Mucosa of gallbladder (tissue), 1 donor: ENCODE data around the gene PEMT. TPM values are rescaled to one million over a fixed set of nuclear protein-coding genes. Genes with fewer than 3 reads are reported as not detected.

ENCODE experiments used
- DNase-seq: peaks from one replicate; pipeline ENCODE4 v3.0.0-alpha.2; 2020; ENCODE audit warnings: low spot score
- total RNA-seq: library from RNA; stranded (reverse); gene quantifications from one replicate; pipeline ENCODE4 v1.2.1, GENCODE V29; 2021
- donor health status: DM: no; HTN: no; CAD: no.

Gene PEMT
- total RNA-seq, 1 donor from 2014 or later = 18.5 TPM

DNA sequence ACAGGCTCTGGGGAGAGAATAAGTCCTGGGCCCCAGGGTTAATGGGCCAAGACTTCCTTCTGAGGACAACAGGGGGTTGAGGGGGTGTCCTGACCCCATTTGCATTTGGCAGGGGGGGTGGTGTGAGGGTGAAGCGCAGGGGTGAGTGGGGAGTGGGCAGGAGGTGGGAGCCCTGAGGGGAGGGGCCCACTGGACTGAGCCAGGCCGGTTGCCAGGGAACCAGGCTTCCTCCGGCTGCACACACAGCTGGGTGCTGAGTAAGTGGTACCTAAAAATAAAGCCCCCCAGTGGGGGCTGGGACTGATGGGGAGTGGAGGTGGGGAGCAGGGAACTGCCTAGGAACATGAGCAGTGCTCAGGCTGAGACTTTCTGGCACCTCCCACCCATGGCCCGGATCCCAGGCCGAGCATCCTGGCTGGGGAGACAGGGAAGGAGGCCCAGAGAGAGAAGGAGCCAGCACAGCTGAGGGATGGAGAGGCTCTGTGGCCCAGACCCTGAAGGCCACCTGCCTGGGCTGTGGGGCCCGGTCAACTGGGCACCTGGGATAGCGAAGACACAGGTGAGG, 87.9 kb downstream of the PEMT start:
- no peak for DNase-seq

DNA sequence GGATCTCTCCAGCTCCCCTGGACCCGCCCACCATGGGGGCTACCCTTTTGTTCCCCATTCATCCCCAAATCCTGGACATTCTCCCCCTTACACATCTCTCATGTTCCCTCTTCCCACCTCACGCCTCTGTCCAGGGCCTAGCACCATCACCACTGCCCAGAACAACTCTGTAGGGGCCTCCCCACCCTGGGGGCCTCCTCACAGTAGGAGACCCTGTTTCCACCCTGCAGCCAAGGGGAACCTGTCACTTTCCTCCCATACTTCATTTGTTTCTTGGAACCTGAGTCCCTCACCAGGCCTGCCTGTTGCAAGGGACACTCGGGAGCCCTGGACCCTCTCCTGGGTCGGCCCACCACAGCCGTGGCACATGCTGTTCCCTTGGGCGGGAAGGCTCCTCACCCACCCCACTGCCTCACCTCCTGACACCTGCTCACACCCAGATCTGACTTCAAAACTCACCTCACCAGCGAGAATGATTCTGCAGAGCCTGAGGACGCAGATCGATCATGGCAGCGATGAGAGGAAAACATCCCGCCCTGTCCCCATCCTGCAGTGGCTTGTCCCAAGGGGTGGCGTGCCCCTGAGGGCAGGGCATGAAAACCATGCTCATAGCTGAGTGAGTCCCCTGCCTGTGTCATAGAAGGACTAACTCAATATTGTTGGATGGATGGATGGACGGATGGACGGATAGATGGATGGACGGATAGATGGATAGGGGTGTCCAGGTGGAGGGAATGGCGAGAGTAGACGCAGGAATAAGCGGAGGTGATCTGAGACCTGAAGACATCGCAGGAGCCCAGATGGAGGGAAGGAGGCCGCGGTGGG, 88.6 kb downstream of the PEMT start:
- no peak for DNase-seq

DNA sequence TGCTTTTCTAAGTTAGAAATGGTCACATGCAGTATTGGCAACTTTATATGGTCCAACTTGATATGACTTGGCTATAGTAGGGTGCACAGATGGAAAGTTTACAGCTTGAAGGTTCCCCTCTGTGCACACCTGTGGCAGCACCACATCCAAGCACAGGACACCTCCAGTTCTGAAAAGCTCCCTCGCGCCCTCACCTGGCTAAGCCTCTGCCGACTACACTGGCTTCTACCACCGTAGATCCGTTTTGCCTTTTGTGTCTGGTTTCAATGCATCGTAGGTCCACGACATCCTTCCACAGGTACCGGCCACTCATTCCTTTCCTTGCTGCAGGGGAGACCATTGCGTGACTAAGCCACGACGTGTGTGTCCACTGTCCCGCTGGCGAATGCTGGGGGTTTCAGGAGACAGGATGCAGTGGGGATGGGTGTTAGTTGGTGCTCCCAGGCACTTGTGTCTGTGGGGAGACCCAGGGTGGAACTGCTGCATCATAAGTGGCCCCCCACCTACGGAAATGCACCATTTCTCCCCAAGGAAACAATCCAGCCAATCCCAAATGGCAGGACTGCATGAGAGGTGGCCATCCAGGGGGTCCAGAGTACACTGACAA, 90.4 kb downstream of the PEMT start:
- DNase-seq = no peak

DNA sequence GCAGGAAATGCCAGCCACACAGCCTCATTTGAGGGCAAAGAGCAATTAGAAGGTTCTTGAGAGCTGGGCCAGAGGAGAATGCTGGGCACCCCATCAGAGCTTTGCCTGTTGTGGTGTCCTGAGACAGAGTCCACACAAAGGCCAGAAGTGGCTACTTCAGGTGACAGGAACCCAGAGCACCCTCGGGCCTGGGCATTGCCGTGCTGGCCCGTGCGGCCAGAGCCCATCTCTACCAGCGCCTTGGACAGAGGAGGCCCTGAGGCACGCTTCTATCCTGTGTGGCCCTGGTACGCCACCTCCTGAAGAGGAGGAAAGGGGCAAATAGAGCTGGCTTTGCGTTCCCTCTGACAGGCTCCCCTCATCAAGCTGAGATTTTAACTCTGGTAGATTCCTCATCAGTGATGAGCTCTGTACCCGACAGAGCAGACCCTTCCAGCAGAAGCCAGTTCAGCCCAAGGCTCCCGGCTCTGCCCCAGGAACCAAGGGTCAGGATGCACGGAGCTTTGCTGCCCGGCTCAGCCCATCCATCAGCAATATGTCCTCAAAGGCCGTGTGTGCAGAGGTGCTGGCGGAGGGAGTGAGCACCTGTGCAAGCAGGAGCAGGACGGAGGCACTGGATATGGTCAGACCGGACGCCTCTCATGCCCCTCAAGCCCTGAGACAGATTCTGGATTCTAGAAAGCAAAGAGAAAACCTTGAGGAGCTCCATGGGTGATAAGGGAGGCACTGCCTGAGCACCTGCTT, 91.9 kb downstream of the PEMT start:
- no peak for DNase-seq

DNA sequence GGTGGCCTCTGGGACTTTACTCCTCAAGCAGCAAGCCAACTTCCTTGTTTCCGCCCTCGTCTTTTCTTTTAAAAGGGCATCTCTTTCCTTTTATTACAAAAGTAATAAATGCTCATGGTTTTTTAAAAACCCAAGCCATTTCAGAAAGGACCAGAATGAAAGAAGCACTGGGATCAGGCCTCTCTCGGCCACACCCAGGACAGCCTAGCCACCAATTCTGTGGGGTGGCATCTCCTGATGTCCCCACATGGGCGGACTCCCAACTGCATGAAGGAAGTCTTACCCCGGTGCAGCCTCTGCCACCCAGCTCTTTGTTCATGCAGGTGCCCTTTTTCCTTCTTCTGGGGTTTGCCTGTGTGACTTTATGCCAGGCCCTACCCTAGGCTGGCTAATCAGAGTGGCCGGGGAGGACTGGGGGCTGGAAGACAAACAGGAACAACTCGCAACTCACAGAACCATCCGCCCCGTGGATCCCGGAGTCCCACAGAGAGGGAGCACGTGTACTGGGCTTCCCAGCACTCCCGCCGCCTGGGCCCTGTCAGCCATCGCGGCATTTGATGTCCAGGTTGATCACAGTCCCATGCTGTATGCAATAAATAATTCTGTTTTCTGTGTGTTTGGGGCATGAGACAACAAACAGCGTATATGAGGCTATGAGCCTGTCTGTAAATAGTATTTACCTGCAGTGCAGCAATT, 92.8 kb downstream of the PEMT start:
- no peak for DNase-seq

DNA sequence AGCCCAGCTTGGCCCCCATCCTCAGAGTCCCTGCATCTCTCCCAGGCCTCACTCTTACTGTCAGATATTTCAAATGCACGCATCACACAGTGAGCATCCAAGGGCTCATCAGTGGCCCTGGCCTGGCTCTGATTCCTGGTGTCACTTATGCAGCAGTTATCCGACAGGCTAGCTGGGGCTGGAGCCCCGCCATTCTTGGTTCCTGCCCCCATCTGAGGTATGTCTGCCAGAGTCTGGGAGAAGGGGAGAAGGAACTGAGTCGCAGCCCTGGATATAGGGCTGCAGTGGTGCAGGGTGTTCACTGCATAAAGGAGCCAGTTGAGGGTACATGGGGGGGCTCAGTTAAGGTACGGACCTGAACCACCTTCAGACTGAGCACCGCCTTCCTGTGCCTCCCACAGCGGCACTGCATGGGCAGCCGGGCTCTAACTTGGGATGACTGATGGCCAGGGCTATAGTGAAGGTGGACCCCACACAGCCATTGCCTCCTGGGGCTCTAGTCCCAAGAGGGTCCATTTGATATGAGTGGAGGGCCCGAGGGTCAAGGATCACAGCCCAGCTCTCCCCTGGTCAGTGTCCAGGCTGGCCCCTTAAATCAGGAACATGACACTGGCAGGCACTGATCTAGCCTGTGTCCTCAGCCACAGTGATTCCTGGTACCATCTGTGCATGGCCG, 93.5 kb downstream of the PEMT start:
- no peak for DNase-seq

DNA sequence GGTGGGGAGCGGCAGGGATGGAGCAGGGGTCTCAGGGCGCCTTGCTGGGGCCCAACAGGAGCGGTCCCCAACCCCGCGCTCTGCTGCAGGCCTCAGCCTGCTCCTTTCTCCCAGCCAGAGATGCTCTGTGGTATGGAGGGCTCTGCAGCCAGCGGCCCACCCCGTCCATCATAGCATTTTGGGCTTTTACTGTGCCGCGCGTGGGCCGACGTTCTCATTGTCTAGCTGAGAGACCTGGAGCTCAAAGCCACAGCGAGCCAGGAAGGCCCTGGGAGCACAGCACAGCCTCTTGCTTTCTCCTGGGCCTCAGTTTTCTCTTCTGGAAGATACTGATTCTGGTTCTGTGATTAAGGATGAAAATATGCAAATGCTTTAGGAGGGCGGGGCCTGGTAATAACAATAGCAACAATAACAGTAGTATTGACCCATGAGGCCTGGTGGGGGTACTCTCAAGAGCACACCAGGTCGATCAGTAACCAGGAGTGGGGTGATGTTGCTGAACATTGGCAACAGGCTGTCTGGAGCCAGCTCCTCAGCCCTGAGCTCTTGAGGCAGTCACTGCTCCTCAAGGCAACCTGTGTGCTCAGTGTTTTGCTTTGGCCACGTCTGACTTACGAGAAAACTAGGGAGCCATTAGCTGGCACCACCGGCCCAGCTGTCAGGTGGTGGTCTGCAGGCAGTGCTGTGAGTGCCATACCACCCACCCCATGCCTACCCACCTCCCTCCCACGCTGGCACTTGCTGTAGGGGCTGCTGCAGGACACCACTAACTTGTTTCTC, 94.3 kb downstream of the PEMT start:
- no peak for DNase-seq

DNA sequence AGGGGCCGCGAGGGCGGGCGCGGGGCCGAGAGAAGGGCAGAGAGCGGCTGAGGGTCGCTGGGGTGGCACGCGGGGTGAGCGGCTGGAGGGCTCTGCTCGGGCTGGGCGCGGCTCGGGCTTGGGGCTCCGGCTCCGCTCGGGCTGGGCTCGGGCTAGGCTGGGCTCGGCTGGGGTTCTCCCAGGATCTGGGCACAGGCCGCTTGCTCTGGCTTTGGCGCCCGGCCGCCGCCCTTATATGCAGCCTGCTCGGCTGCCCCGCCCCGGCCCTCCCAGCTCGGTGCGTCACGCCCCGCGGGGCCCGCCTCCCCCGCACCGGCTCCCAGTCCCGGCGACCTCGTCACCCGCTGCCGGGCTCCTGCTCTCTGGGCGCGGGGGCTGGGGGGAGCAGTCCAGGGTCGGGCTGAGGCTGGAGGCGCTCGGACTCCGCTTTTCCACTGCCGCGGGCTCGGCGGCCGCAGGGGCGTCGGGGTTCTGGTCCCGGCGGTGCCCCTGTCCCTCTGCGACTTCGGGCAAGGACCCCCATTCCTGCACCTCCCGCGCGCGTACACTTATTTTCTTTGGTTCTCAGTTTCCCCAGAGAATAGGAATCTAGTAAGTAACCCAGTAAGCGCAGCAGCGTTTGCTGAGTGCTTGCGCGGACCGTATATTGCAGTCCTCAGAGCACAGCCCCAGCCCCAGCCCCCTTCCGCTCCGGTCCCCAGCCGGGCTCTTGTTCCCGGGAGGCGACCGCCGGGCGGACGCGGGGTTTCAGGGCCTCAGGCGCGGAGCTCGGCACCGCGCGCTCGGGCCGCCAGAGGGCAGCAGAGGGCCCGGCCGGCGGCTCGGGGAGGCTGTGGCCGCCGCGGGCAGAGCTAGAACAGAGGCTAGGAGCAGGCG, 95.1 kb downstream of the PEMT start, which contains the start of gene RASD1:
Gene RASD1, minus strand, starts transcription at position 207 of the 876 bp plus-strand sequence. CDS start 214 bp downstream, outside the sequence.
- DNase-seq = peak; percentile 91

DNA sequence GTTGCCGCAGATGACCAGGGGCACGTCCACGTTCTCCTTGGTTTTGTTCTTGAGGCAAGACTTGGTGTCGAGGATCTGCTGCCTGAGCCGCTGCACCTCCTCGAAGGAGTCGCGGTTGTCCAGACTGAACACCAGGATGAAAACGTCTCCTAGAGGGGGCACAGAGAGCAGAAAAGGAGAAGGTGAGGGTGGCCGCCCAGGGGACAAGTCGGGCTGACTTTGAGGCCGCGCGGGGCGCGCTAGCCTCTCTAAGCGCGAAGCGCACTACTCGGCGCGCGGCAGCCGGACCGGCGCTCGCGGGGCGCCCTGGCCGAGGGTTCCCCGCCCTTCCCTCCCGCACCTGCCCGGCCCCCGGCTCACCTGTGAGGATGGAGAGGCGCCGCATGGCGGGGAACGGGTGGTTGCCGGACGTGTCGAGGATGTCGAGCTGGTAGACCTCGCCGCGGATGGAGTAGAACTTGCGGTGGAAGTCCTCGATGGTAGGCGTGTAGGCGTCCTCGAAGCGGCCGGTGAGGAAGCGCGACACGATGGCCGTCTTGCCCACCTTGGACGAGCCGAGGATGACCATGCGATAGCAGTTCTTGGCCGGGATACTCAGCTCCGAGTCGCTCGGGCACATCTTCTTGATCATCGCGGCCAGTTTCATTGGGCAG, 95.8 kb downstream of the PEMT start:
- DNase-seq = no peak

DNA sequence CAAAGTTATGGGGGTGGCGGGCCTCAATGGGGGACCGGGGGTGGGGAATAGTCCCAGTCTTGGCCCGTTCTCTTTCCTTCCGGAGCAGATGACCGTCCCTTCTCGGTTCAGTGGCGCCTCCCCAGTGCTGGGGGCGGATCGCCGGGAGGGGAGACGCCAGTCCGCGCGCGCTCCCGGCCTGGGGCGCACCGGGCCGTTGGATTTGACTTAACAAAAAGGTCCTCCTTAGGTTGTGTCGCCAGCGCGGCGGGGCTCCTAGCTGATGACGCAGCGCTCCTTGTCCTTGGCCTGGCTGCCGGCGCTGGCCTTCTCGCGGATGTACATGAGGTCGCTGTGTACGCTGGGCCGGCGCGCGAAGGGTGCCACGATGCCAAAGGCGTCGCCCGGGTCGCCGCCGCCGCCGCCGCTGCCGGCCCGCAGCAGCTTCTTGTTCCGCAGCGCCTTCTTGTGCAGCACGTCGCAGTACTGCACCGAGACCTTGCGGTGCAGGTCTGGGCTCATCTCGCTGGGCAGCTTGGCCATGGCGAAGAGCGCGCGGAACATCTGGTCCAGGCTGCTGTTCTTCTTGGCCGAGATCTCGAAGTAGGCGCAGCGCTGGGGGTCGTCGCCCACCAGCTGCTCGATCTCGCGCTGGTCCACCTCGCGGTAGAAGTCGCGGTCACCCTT, 96.5 kb downstream of the PEMT start:
- no peak for DNase-seq

DNA sequence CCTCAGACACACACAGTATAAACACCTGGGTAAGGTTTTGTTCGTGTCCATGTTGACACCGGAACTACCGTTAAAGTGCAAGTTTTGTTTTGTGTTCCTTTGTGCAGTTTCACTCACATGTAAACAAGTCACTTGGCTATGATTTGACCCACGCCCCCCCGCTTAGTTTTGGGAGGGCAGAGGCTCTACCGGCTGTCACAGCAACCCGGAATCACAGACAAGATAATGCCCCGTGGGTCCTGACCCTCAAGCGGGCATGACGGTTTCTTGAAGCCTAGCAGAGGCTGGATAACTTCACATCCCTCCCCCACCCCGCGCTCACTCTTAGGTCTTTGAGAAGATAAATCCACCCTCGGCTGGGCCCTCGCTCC, 97.0 kb downstream of the PEMT start:
- no peak for DNase-seq

DNA sequence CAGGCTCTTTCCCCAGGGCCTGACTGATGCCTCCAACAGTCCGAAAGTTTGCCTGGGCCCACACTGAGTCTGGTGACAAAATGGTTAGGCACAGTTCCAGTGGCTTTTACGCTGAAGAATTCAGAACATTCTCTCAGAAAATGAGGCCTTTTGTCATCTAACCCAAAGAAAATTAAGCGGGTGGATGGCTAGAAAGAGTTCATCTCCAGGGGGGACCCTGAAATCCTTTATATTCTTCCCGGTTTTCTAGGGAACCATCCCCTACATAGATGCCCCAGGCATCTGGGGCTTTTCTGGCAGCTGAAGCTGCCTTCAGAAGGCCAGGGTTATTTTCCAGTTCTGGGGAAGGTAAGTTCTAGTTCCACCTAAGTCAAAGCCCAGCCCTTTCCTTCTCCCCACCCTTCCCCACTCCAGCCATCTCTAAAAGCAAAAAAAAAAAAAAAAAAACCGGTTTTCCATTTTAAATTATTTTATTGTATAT, 97.5 kb downstream of the PEMT start:
- DNase-seq = no peak

DNA sequence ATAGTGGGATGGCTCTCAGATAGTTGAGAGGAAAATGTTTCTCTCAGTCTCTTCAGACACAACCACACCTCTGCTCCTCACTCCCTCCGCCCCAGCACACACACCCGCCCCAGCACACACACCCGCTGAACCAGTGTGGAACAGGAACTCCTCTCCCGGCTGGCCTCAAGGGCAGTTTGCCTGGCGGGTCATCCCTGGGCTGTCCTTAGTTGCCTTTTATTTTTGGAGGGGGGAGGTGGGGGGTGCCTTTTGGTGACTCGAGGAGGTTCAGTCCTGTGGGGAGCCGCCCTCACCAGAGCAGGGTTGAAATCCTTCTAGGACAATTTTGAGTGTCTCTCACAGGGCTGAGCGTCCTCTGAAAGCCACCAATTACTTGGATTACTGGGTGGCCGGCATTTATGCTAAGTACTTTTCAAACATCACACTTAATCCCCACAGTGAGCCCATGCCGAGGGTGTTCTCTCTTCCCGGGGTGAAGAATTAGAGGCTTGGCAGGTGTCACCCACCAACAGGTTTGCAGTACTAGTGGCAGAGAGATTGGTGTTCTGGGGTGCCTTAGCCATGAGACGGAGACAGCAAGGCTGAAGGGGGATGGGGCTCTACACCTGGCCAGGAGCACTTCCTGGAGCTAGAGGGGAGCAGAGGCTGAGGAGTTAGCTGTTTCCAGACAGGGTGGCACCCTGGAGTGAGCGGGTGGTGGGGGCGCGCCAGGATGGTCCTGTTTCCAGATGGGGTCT, 98.1 kb downstream of the PEMT start:
- DNase-seq = no peak

DNA sequence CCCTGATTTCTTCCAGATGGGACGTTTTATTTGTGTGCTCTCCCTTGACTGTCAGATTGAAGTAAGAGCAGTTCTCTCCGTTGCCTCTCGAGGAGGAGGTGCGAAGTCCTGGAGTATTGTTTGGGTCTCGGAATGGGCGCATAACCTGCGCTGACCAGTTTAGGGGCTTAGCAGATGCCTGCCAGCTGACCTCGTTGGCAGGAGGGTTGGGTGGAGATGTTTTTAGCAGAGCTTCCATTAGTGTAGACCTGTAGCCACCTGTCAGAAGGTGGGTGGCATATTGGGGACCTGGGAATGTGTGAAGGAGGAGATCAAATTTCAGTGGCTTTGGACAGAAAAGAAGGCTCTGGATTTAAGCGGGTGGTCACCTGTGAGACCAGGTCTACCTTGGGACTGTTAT, 98.9 kb downstream of the PEMT start:
- no peak for DNase-seq

DNA sequence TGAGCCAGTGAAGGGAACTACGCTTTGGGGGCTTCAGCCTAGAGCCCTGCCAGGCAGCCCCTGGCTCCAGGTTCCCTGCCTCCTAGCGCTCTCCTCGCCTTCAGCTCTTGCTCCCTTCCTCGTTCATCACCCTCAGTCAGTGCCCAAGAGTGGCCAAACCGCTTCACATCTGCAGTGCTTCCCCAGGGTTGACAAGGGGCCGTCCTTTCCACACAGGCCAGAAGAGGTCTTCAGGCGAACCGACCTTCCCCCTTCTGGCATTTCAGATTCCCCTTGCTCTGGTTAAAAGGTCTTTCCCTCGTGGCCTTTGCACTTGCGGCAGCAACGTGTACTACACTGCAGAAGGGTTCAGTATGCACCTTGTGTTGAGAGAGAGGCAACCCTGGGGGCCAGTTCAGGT, 99.4 kb downstream of the PEMT start:
- no peak for DNase-seq

DNA sequence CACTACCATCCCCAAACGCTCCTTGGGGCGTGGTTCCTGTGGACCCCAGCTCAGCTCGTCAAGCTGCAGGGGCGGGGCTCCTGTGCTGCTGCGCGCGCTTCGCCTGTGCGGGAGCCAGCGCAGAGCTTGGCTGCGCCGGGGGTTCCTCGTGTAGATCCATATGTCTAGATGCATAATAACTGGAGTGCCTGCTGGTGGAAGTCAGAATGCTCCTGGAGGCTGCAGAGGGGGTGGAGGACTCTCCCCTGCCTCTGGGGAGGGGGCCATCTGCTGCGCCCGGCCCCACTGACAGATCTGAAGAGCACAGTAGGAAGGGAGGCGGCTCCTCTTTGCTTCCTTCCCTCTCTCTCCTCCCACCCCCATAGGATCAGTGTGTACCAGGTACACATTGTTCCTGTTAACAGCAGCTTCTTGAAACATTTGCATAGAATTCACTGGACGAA, 99.9 kb downstream of the PEMT start:
- no peak for DNase-seq

DNA sequence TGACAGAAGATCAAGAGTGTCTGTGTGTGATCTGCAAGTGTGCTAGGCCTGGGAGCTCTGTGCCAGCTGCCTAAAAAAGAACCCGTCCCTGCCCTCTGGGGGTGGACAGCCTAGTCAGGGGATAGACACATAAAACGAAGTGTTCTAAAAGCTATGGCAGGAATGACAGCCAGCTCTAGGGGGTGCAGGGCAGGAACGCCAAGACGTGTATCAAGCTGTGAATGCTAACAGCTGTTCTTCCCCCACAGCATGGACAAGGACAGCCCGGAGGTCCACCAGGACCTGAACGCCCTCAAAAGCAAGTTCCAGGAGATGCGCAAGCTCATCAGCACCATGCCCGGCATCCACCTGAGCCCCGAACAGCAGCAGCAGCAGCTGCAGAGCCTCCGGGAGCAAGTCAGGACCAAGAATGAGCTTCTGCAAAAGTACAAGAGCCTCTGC, 100.5 kb downstream of the PEMT start:
- no peak for DNase-seq
